Measurements from ENCODE around the gene ADGRG7.

Gene ADGRG7, protein sequence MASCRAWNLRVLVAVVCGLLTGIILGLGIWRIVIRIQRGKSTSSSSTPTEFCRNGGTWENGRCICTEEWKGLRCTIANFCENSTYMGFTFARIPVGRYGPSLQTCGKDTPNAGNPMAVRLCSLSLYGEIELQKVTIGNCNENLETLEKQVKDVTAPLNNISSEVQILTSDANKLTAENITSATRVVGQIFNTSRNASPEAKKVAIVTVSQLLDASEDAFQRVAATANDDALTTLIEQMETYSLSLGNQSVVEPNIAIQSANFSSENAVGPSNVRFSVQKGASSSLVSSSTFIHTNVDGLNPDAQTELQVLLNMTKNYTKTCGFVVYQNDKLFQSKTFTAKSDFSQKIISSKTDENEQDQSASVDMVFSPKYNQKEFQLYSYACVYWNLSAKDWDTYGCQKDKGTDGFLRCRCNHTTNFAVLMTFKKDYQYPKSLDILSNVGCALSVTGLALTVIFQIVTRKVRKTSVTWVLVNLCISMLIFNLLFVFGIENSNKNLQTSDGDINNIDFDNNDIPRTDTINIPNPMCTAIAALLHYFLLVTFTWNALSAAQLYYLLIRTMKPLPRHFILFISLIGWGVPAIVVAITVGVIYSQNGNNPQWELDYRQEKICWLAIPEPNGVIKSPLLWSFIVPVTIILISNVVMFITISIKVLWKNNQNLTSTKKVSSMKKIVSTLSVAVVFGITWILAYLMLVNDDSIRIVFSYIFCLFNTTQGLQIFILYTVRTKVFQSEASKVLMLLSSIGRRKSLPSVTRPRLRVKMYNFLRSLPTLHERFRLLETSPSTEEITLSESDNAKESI

DNA sequence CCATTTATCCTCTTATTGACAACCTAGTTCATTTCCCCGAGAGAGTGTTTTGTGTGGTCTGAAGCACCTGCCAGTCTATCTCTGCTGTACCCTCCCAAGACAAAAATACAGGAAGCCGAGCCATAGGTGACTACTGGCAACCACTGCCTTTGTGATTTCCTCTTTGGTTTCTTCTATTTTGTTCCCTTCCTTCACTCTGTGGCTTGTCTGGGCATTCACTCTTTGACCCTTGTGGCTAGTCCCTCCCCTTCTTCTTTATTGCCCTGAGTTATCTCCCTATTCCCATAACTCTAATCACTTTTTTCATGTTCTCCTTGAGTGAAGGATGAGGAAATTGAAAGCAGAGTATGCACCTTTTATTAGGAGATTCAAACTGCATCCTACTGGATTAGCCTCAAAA lies at the start of gene ADGRG7:
ADGRG7 (plus strand) TSS at position 297 of the 400 bp plus-strand sequence. CDS start 256 bp downstream, outside the sequence.
- TF ChIP-seq GATA2 (IDR thresholded peaks at IDR 0.05; ENCODE audit: low read depth, low read length) (no peak), GATA3 (IDR thresholded peaks at IDR 0.05; ENCODE audit: low read depth, low read length) (no peak)

- TF ChIP-seq GATA2 (IDR thresholded peaks at IDR 0.05; ENCODE audit: low read depth, low read length) (no peak), GATA3 (IDR thresholded peaks at IDR 0.05; ENCODE audit: low read depth, low read length) (no peak)
Measured at GRCh38 chr3:100560426-100560825, 49.0 kb upstream of the ADGRG7 start.

- no peak for TF ChIP-seq GATA2 (IDR thresholded peaks at IDR 0.05; ENCODE audit: low read depth, low read length)
- TF ChIP-seq GATA3 (IDR thresholded peaks at IDR 0.05; ENCODE audit: low read depth, low read length), result no peak
Measured at GRCh38 chr3:100561459-100562158, 47.8 kb upstream of the ADGRG7 start.

DNA sequence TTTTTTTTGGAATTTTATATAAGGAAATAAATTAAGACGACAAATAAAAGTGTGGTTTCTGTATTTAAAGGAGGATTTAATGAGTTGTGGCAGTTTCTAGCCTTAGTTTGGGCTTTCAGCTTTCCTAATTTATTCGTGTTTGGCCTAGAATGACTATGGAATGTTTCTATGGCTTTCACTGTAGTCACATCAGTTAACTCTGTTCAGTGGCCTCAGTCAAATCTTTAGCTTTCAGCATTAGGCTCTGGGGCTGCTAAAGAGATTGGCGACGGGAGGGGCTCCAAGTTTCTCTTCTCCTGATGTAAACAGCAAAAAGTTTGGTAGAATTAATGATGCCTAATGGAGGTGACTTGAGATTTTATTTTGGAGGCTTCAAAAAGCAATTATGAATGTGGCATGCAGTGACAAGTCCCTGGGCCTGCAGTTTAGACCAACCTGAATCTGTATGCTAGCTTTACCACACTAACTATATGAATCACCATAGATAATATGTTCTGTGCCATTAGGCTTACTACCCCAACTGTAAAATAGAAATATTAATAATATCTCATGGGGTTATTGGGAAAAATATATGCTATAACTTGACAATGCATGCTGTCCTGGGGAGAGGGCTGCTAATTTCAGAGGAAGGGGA lies 47.1 kb upstream of the ADGRG7 start:
- TF ChIP-seq GATA3 (IDR thresholded peaks at IDR 0.05; ENCODE audit: low read depth, low read length), result no peak
- TF ChIP-seq GATA2 (IDR thresholded peaks at IDR 0.05; ENCODE audit: low read depth, low read length), result no peak

DNA sequence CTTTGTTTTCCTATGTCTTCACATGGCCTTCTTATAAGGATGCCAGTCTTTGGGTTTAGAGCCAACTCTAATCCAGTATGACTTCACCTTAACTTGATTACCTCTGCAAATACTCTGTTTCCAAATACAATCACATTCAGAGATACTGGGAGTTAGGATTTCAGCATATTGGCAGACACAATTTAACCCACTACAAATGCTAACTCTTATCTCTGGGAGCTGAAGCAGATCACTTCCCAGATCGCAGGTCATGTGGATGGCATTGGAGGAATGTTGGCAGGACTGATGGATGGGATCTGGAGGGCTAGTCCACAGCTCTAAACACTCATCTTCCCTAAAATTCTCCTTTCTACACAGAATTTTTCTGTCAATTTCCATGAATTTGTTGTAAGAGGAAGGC lies 46.2 kb upstream of the ADGRG7 start:
- TF ChIP-seq GATA2 (IDR thresholded peaks at IDR 0.05; ENCODE audit: low read depth, low read length), result 0 out of 2 replicates have a peak, but pooled peaks have one; percentile 21
- no peak for TF ChIP-seq GATA3 (IDR thresholded peaks at IDR 0.05; ENCODE audit: low read depth, low read length)

DNA sequence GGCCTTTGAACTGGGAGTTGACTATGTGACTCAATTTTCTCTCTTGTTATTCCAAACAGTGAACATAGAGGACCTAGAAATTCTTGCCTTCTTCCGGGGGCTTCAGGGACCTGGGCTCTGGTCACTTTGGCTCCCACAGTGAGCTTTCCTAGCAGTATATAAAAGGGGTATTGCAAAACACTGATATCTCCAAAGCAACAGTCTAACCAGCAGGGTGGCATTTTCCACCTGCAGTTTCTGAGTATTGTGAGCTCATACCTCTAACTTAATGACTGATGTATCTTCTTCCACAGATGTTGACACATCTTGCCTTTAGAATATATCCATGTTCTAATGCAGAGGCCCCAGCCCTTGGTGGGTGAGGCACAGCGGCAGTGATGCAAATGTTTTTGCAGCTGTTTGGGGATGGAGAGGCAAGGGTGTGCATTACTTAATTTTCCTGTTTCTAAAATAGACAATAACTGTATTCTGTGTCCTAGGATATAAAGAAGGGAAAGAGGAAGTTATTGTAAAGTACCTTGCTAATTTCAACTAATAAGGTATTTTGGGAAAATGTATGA lies 45.7 kb upstream of the ADGRG7 start:
- TF ChIP-seq GATA3 (IDR thresholded peaks at IDR 0.05; ENCODE audit: low read depth, low read length) (no peak), GATA2 (IDR thresholded peaks at IDR 0.05; ENCODE audit: low read depth, low read length) (no peak)

- TF ChIP-seq GATA3 (IDR thresholded peaks at IDR 0.05; ENCODE audit: low read depth, low read length), result no peak
- no peak for TF ChIP-seq GATA2 (IDR thresholded peaks at IDR 0.05; ENCODE audit: low read depth, low read length)
Measured at GRCh38 chr3:100570811-100571210, 38.6 kb upstream of the ADGRG7 start.

DNA sequence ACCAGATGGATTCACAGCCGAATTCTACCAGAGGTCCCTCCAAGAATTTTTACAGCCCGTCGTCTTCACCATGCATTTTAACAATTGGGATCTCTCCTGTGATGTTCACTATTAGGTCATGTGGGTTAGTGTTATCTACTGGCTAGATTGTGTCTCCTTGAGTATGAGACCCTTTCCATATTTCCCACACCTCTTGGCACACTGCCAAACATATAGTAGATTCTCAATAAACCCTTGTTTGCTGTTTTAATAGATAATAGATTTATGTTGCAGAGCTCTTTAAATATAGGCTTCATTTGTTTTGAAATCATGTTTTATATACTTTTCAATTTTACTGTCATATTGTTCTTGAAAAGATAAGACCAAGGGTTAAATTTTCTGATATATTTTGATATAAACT lies 34.9 kb upstream of the ADGRG7 start:
- TF ChIP-seq GATA3 (IDR thresholded peaks at IDR 0.05; ENCODE audit: low read depth, low read length) (no peak), GATA2 (IDR thresholded peaks at IDR 0.05; ENCODE audit: low read depth, low read length) (no peak)

DNA sequence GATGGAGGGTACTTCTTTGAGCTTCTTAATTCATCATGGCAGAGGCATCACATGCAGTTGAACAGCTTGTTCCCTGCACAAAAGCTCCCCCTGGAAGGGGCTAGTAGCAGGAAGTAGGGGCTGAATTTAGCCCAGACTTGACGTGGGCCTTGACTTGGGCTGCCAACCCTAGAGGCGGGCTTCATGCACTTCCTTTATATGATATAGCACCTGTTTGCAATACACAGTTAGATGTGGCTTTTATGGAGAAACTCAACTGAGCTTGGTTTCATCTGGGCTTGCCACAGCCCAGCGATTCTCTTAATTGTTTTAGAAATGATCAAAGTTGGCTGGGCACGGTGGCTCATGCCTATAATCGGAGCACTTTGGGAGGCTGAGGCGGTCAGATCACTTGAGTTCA lies 33.7 kb upstream of the ADGRG7 start:
- TF ChIP-seq GATA2 (IDR thresholded peaks at IDR 0.05; ENCODE audit: low read depth, low read length) (no peak), GATA3 (IDR thresholded peaks at IDR 0.05; ENCODE audit: low read depth, low read length) (no peak)

- TF ChIP-seq GATA2 (IDR thresholded peaks at IDR 0.05; ENCODE audit: low read depth, low read length) (no peak), GATA3 (IDR thresholded peaks at IDR 0.05; ENCODE audit: low read depth, low read length) (no peak)
Measured at GRCh38 chr3:100577382-100578008, 31.9 kb upstream of the ADGRG7 start.

- TF ChIP-seq GATA2 (IDR thresholded peaks at IDR 0.05; ENCODE audit: low read depth, low read length) (no peak), GATA3 (IDR thresholded peaks at IDR 0.05; ENCODE audit: low read depth, low read length) (no peak)
Measured at GRCh38 chr3:100578646-100579045, 30.8 kb upstream of the ADGRG7 start.

GRCh38 chr3:100580147-100580546 lies 29.3 kb upstream of the ADGRG7 start:
- TF ChIP-seq GATA3 (IDR thresholded peaks at IDR 0.05; ENCODE audit: low read depth, low read length) (no peak), GATA2 (IDR thresholded peaks at IDR 0.05; ENCODE audit: low read depth, low read length) (no peak)

DNA sequence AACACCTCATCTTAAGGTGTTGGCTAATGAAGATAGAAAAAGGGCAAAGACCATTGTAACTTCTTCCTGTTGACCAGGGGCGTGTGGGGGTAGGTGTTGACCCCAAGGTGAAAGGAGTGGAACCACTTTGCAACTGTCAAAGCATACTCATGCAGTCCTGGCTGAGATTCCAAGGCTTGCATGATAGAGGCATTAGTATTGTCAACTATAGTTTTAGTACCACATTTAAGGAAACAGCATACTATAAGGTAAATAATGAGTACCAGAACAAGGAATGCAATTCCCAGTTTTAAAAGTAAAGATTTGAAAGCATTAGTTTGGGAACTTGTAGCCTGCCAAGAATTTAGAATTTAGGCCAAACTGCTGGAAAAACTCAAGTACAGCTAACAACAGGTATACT lies 27.8 kb upstream of the ADGRG7 start:
- TF ChIP-seq GATA2 (IDR thresholded peaks at IDR 0.05; ENCODE audit: low read depth, low read length), result no peak
- no peak for TF ChIP-seq GATA3 (IDR thresholded peaks at IDR 0.05; ENCODE audit: low read depth, low read length)

All from SH-SY5Y (cell line).